ENCODE results near the gene BAIAP3. TPM values are rescaled to one million over a fixed set of nuclear protein-coding genes. Genes with fewer than 3 reads are reported as not detected.

BAIAP3 gene
- total and polyA plus RNA-seq, 2 of the 8 experiments (the other 6 are each of a cell fraction or from before 2014, with no cell fraction given), result 2.9 to 6.8 TPM

DNA sequence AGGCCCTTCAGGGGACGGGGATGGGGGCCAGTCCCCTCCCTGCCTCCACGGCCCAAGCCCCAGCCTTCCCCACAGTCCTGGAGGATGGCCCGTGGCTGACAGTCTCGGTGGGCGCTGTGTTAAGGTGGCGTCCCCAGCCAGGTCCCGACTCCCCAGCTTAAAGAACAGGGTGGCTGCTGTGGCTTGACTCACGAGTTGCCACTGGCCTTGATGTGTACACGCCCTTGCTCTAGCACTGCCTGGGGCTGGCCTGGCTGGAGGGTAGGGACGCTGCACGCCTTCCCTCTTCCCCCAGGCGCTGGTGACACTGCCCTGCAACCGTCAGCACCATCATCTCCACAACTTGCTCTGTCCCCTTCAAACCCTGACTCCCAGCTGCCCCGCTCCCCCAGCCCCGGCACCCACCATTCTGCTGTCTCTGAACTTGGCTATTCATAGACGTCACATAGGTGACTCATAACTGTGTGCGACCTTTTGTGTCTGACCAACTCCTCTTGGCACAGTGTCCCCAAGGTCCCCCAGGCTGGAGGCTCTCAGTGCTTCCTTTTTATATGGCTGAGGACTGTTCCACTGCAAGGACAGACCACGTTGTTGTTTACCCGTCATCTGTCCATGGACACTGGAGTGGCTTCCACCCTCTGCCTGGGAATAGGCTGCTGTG is 24.6 kb downstream of the BAIAP3 start:
- Histone ChIP-seq H3K27ac (ENCODE audit: low read depth, low read length) (no peak overlapping the region), H2AK5ac (ENCODE audit: low read depth, low read length) (no peak overlapping the region), H3K4me3 (ENCODE audit: extremely low read depth in 1 of 4, insufficient read depth in 2 of 4, low read depth in 3 of 4, low read length in 4 of 4) (no peak overlapping the region), H3K23ac (ENCODE audit: insufficient read length) (no peak overlapping the region), H3K14ac (ENCODE audit: insufficient read length) (no peak overlapping the region), H4K20me1 (replicated peaks in 1 of 2; ENCODE audit: control insufficient read depth in 1 of 2, insufficient read depth in 2 of 2, low read length in 2 of 2) (peaks cover 11 to 33% of the 10 kb centered on the region in 2 experiments), H3K4ac (replicated peaks; ENCODE audit: insufficient read length, low read depth, low read length) (no peak overlapping the region), H2BK20ac (ENCODE audit: low read length) (no peak overlapping the region), H3K4me1 (replicated peaks in 1 of 4; ENCODE audit: control insufficient read depth in 3 of 4, insufficient read depth in 4 of 4, low read length in 3 of 4) (no peaks in the 10 kb centered on the region), H3K18ac (ENCODE audit: extremely low read depth, low read length) (no peak overlapping the region), H3K56ac (replicated peaks; ENCODE audit: insufficient read length, low read depth, low read length) (no peak overlapping the region), H3K23me2 (ENCODE audit: low read depth, low read length) (no peaks in the 10 kb centered on the region), H4K91ac (replicated peaks; ENCODE audit: insufficient read length, low read length) (no peak overlapping the region), H3K79me2 (ENCODE audit: control insufficient read depth in 1 of 2, insufficient read depth in 2 of 2, low read length in 2 of 2) (peaks cover 0 to 40% of the 10 kb centered on the region in 2 experiments; a peak in 2 of 4 replicates), H4K8ac (ENCODE audit: extremely low read depth, insufficient read depth, low read length) (no peak overlapping the region), H3K4me2 (ENCODE audit: insufficient read depth in 1 of 2, low read depth in 2 of 2, low read length in 2 of 2) (no peak overlapping the region), H2AFZ (ENCODE audit: low read length) (no peak overlapping the region), H3K9ac (replicated peaks in 1 of 4; ENCODE audit: extremely low read depth in 1 of 4, low read depth in 3 of 4, low read length in 3 of 4) (no peak overlapping the region), H3K36me3 (ENCODE audit: control insufficient read depth in 2 of 4, insufficient read depth in 4 of 4, low read length in 3 of 4) (peaks cover 10 to 17% (median 13%) of the 10 kb centered on the region in 4 experiments; a peak in 6 of 8 replicates), H3K27me3 (replicated peaks in 1 of 4; ENCODE audit: control insufficient read depth in 3 of 4, extremely low read depth in 1 of 4, insufficient read depth in 3 of 4, low read length in 3 of 4) (no peaks in the 10 kb centered on the region; a peak in 1 of 7 replicates), H2BK5ac (ENCODE audit: low read depth, low read length) (no peak overlapping the region), H2BK120ac (replicated peaks; ENCODE audit: low read depth, low read length) (no peak overlapping the region), H2BK12ac (ENCODE audit: low read depth, low read length) (no peak overlapping the region), H4K5ac (ENCODE audit: insufficient read length, low read depth, low read length) (no peak overlapping the region), H3K79me1 (ENCODE audit: low read depth, low read length) (peaks cover 23% of the 10 kb centered on the region), H3K9me3 (ENCODE audit: insufficient read depth in 2 of 2, low read depth in 1 of 2, low read length in 1 of 2) (no peaks in the 10 kb centered on the region), H2BK15ac (ENCODE audit: low read length) (no peak overlapping the region)
- no peak for DNase-seq (ENCODE audit: low read depth in 1 of 2, low spot score in 2 of 2)
- ChIA-PET CTCF (ENCODE audit: partially characterized antibody) (interaction anchor here (1.6 to 8.1 kb wide), 2 partner anchors 22 to 56 kb away, joined by 5 to 59 read pairs; no protein-coding TSS in a partner anchor), POLR2A (ENCODE audit: partially characterized antibody) (interaction anchor here (1.5 kb wide), 1 partner anchor 32 kb away, joined by 3 read pairs; no protein-coding TSS in a partner anchor)
- 80% methylated on average over 16 of the region's 19 CpGs; no CpG with 5 or more reads in 1 of the 2 experiments for WGBS, 2 experiments (ENCODE audit: extremely low coverage in 1 of 2, insufficient coverage in 1 of 2, insufficient read length in 1 of 2, insufficient replicate concordance in 2 of 2, low coverage in 1 of 2, low lambda C conversion rate in 2 of 2, missing lambda C conversion rate in 1 of 2)
- TF ChIP-seq POLR2AphosphoS5 (IDR thresholded peaks at IDR 0.05; ENCODE audit: low read depth, low read length), result no peak
- TF ChIP-seq TEAD4 (IDR thresholded peaks at IDR 0.05; ENCODE audit: low read depth, low read length), result no peak
- no peak for TF ChIP-seq GABPA (IDR thresholded peaks at IDR 0.05; ENCODE audit: borderline replicate concordance, insufficient read depth, low read length)
- no peak for TF ChIP-seq KDM5A (IDR thresholded peaks at IDR 0.05; ENCODE audit: low read length)
- no peak for TF ChIP-seq EZH2 (IDR thresholded peaks at IDR 0.05; ENCODE audit: low read depth, low read length, severe bottlenecking)
- no peak for FAIRE-seq
